K562 (cell line): ENCODE data around the gene ZNF613. TPM values are rescaled to one million over a fixed set of nuclear protein-coding genes. Genes with fewer than 3 reads are reported as not detected.
A peak's percentile ranks its signal among the peaks of the same experiment; 100 is the strongest.

Experiments used
- ATAC-seq: fragments of 200-7000 bp; cut with Tn5 transposase; 3 replicates; pipeline ENCODE4 v1.9.1; 2020; ENCODE audit warnings: moderate library complexity
- BruUV-seq: library from RNA; stranded (reverse); fragments of 400-500 nt; replicated peaks from 2 replicates; lab custom pipeline; 2021; lab: Mats Ljungman, UMichigan
- CTCF ChIA-PET: fragments of 300-600 bp; formaldehyde crosslinking; extraction: SDS; loops from one replicate; lab custom pipeline; 2021; ENCODE audit warnings: low intra/inter-chr PET ratio; lab: Yijun Ruan, JAX
- POLR2A ChIA-PET: fragments of 300-600, 350-650 bp; sonication (Branson Sonifier 250); formaldehyde crosslinking; extraction: SDS; loops from one replicate; lab custom pipeline; 2021; ENCODE audit warnings: antibody characterized with exemption, inconsistent platforms; lab: Yijun Ruan, JAX
- DNase-seq, 4 experiments: peaks; one replicate each; pipeline versions ENCODE4 v3.0.0 to v3.0.0-alpha.2; 2011 to 2018; ENCODE audit warnings: low spot score in 3 of 4, mixed read lengths in 3 of 4; ENCODE audit errors: extremely low read depth in 1 of 4
- FAIRE-seq: peaks from 2 replicates; lab custom pipeline; 2011; peaks lifted over from hg19 to GRCh38; lab: Jason Lieb, UNC
- H2AFZ ChIP-seq: 2 replicates; pipeline ENCODE4 v1.6.0; 2011; ENCODE audit warnings: low read depth, low read length, control low read depth, inconsistent platforms
- H3K27ac ChIP-seq: fragments of 200-600 bp; 3 replicates; pipeline ENCODE4 v1.8.0; 2011; ENCODE audit warnings: low read depth, mild to moderate bottlenecking, control low read depth, inconsistent platforms, low read length, moderate library complexity, mixed read lengths; ENCODE audit errors: extremely low read depth
- H3K27me3 ChIP-seq, 2 experiments: fragments of 300-600 bp in 1 of 2; 2 replicates in 1 of 2; 3 replicates in 1 of 2; pipeline versions ENCODE4 v1.6.0 to v1.8.0; 2011; ENCODE audit warnings: inconsistent platforms in 2 of 2, low read length in 2 of 2, mild to moderate bottlenecking in 1 of 2, mixed read lengths in 1 of 2, moderate library complexity in 1 of 2; ENCODE audit not compliant: control insufficient read depth in 2 of 2, insufficient read depth in 2 of 2
- H3K36me3 ChIP-seq: fragments of 300-600 bp; 3 replicates; pipeline ENCODE4 v1.8.0; 2011; ENCODE audit warnings: mild to moderate bottlenecking, low read length, inconsistent platforms; ENCODE audit not compliant: control insufficient read depth, insufficient read depth
- H3K4me1 ChIP-seq, 2 experiments: fragments of 200-600 bp in 1 of 2; replicated peaks in 1 of 2; 2 replicates in 1 of 2; 3 replicates in 1 of 2; pipeline versions ENCODE4 v1.5.1 to v1.8.0; 2011; ENCODE audit warnings: inconsistent platforms in 2 of 2, low read length in 2 of 2, mild to moderate bottlenecking in 1 of 2, mixed read lengths in 1 of 2, moderate library complexity in 1 of 2; ENCODE audit not compliant: control insufficient read depth in 2 of 2, insufficient read depth in 2 of 2
- H3K4me2 ChIP-seq: 2 replicates; pipeline ENCODE4 v1.6.1; 2011; ENCODE audit warnings: low read length, control low read depth, inconsistent platforms, mixed read lengths; ENCODE audit not compliant: insufficient read depth
- H3K4me3 ChIP-seq: fragments of 200-600 bp; sonication (generic), shearing (Covaris generic); 2 replicates; pipeline ENCODE4 v1.5.1; 2016; ENCODE audit warnings: control low read depth, inconsistent platforms
- H3K79me2 ChIP-seq: fragments of 200-600 bp; 3 replicates; pipeline ENCODE4 v1.8.0; 2011; ENCODE audit warnings: low read length, inconsistent platforms; ENCODE audit not compliant: control insufficient read depth, insufficient read depth
- H3K9ac ChIP-seq, 2 experiments: 2 replicates each; pipeline versions ENCODE4 v1.6.0 to v1.6.1; 2011; ENCODE audit warnings: low read depth in 2 of 2, low read length in 2 of 2, control low read depth in 1 of 2, inconsistent platforms in 1 of 2, mild to moderate bottlenecking in 1 of 2, mixed read lengths in 1 of 2; ENCODE audit not compliant: insufficient read depth in 1 of 2
- H3K9me1 ChIP-seq: one replicate; pipeline ENCODE4 v1.6.0; 2011; ENCODE audit warnings: inconsistent platforms, mild to moderate bottlenecking, low read length, moderate library complexity; ENCODE audit not compliant: control insufficient read depth, insufficient read depth
- H3K9me3 ChIP-seq: replicated peaks from 2 replicates; pipeline ENCODE4 v1.5.1; 2011; ENCODE audit warnings: low read depth, low read length, inconsistent platforms; ENCODE audit not compliant: control insufficient read depth, insufficient read depth
- H4K20me1 ChIP-seq: replicated peaks from 2 replicates; pipeline ENCODE4 v1.6.1; 2011; ENCODE audit warnings: low read length, inconsistent platforms, mixed read lengths; ENCODE audit not compliant: control insufficient read depth, insufficient read depth
- ARID1B ChIP-seq: fragments of 450-650 bp; IDR thresholded peaks from 2 replicates; pipeline ENCODE4 v1.6.1; 2016; ENCODE audit warnings: antibody characterized with exemption, mild to moderate bottlenecking, inconsistent platforms
- BACH1 ChIP-seq: fragments of 200-800 bp; sonication (Bioruptor generic); IDR thresholded peaks from 2 replicates; pipeline ENCODE4 v1.6.1; 2016; ENCODE audit warnings: missing genetic modification characterization, missing compliant biosample characterization
- BRD4 ChIP-seq: fragments of 200-600 bp; sonication (generic); IDR thresholded peaks from 2 replicates; pipeline ENCODE4 v1.6.1; 2017; ENCODE audit warnings: inconsistent platforms
- CBFA2T2 ChIP-seq: fragments of 450-650 bp; conservative IDR thresholded peaks from 2 replicates; pipeline ENCODE4 v1.6.1; 2017; ENCODE audit warnings: mild to moderate bottlenecking
- CBX3 ChIP-seq, 2 experiments: IDR thresholded peaks; 1 replicate in 1 of 2; 2 replicates in 1 of 2; pipeline ENCODE4 v1.6.1; 2012; ENCODE audit warnings: inconsistent platforms in 2 of 2, low read length in 2 of 2, borderline replicate concordance in 1 of 2, control low read depth in 1 of 2
- HOMEZ ChIP-seq: fragments of 250-450 bp; sonication (Bioruptor Pico); IDR thresholded peaks from 2 replicates; pipeline ENCODE4 v1.4.0; 2020; ENCODE audit warnings: mild to moderate bottlenecking, moderate library complexity
- IRF9 ChIP-seq: fragments of 450-650 bp; IDR thresholded peaks from 2 replicates; pipeline ENCODE4 v1.6.1; 2016; ENCODE audit warnings: missing biosample characterization, missing genetic modification characterization
- MAFK ChIP-seq: IDR thresholded peaks from 2 replicates; pipeline ENCODE4 v1.6.1; 2011; ENCODE audit warnings: low read length, improper control_type of control experiment
- NCOA6 ChIP-seq: fragments of 450-650 bp; IDR thresholded peaks from 2 replicates; pipeline ENCODE4 v1.6.1; 2017; ENCODE audit warnings: mild to moderate bottlenecking
- RFX1 ChIP-seq: fragments of 450-650 bp; IDR thresholded peaks from 2 replicates; pipeline ENCODE4 v1.6.1; 2016; ENCODE audit warnings: mild to moderate bottlenecking, moderate library complexity
- SAP30 ChIP-seq: fragments of 200-600 bp; sonication (generic); IDR thresholded peaks from 2 replicates; pipeline ENCODE4 v1.6.1; 2012; ENCODE audit warnings: borderline replicate concordance, low read depth, mild to moderate bottlenecking, moderate library complexity, low read length, control low read depth, inconsistent platforms; ENCODE audit not compliant: insufficient read depth, poor library complexity, severe bottlenecking
- SETDB1 ChIP-seq: IDR thresholded peaks from one replicate; pipeline ENCODE4 v1.6.1; 2012; ENCODE audit warnings: low read length, control low read depth, inconsistent platforms
- SIN3A ChIP-seq, 2 experiments: fragments of 150-350 bp in 1 of 2; IDR thresholded peaks; 2 replicates each; pipeline ENCODE4 v1.6.1; 2011 to 2016; ENCODE audit warnings: borderline replicate concordance in 2 of 2, low read depth in 2 of 2, low read length in 2 of 2, mild to moderate bottlenecking in 2 of 2, moderate library complexity in 2 of 2; ENCODE audit not compliant: control insufficient read depth in 1 of 2
- SIRT6 ChIP-seq: IDR thresholded peaks from one replicate; pipeline ENCODE4 v1.6.1; 2012; ENCODE audit warnings: low read depth, mild to moderate bottlenecking, control low read depth, inconsistent platforms, low read length, moderate library complexity
- SOX6 ChIP-seq: fragments of 450-650 bp; IDR thresholded peaks from 2 replicates; pipeline ENCODE4 v1.6.1; 2014; ENCODE audit warnings: mild to moderate bottlenecking
- TRIM24 ChIP-seq, 2 experiments: fragments of 450-650 bp; IDR thresholded peaks; 2 replicates each; pipeline ENCODE4 v1.6.1; 2016
- WGBS: fragments of 100-300 bp; shearing (Covaris generic); methylation state at CpG from one replicate; pipeline ENCODE4 v1.1.6; 2016; ENCODE audit warnings: low coverage, mixed read lengths; ENCODE audit not compliant: insufficient coverage; ENCODE audit errors: missing lambda C conversion rate; 5-methylcytosine and 5-hydroxymethylcytosine counted together
- in situ Hi-C: fragments of 300-500 bp; cut with MboI; formaldehyde crosslinking; loops from 4 replicates; pipeline ENCODE4 v1.15.0; 2018; ENCODE audit warnings: inconsistent platforms, mixed read lengths
- intact Hi-C: fragments of 100-400 bp; cut with micrococcal nuclease; formaldehyde crosslinking; loops from 2 replicates; pipeline ENCODE4 v1.14.2; 2022
- polyA plus RNA-seq, 8 experiments: library from polyadenylated mRNA; depleted of rRNA in 4 of 8; stranded (reverse) in 5 of 8; unstranded in 3 of 8; fragments of >200 nt; fragmentation: Nextera tagmentation in 2 of 8; fragmentation: Illumina TruSeq in 1 of 8; extraction: Ambion mirVana in 2 of 8; extraction: Trizol in 1 of 8; gene quantifications; 2 replicates each; pipeline versions ENCODE4 v1.2.1 to v1.2.3, GENCODE V29; 2011 to 2014; ENCODE audit warnings: inconsistent platforms in 1 of 8, missing spikeins in 1 of 8
- total RNA-seq, 7 experiments: library from RNA; depleted of rRNA in 6 of 7; stranded (reverse); fragments of >200 nt in 6 of 7; fragmentation: Illumina TruSeq in 2 of 7; extraction: Trizol in 2 of 7; gene quantifications; 2 replicates each; pipeline versions ENCODE4 v1.2.1 to v1.2.3, GENCODE V29; 2011 to 2021; ENCODE audit warnings: low replicate concordance in 1 of 7
- TF ChIP-seq, protein P1 (sequence below): sonication (generic); formaldehyde crosslinking; IDR thresholded peaks from 2 replicates; pipeline ENCODE4 v1.8.0; 2022; ENCODE audit warnings: missing genetic modification reagents, mild to moderate bottlenecking, moderate library complexity, borderline replicate concordance
- TF ChIP-seq, protein P2 (sequence below): sonication (generic); formaldehyde crosslinking; IDR thresholded peaks from 2 replicates; pipeline ENCODE4 v1.9.0; 2022; ENCODE audit warnings: mild to moderate bottlenecking, missing genetic modification reagents

The ZNF613 gene
- total and polyA plus RNA-seq, 9 of the 15 experiments (the other 6 are each of a cell fraction or from before 2014, with no cell fraction given) = 2.1 to 4.5 (median 2.7) TPM

DNA sequence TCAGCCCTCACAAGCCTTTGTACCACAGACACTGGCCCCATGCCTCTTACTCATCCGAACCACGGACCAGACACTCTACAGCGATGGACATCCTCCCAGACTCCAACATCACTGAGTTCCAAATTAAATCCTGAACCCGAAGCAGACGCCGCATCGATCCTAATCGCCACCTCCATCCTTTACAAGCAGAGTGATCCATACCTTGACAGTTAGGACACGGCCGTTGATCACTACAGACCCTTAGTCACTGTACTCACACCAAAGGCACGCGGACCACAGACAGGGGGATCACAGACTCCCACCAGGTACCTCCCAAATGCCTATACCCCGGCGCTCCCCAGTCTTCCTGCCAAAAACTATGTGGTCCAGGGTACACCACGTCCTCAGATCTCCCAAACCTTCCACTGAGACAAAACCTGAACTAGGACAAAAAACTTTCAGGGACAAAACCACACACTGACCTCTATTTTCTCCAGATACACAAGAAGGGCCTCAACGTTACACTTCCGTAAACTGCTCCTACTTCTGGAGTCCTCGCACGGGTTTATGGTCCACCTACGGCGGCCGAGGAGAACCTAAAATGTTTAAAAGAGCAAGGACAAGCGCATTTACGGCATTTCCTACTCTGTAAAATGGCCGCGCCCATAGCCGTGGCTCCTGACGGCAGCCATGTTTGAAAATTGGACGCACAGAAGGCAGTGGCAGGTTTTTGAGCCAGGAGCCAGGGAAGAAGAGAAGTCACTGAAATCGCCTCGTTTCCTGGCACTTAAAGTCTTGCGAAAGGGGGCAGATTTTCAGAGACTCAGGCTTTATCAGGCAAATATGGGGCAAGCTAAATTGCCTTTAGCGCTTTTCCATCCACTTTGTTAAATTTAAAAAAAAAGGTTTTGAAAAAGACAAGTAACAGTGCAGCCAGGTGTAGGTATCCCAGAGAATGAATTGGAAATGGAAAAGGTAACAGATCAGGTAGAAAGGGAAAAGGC, 59.3 kb downstream of the ZNF613 start, which contains the start of gene ZNF350:
Gene ZNF350, minus strand, starts transcription at position 532 of the 983 bp plus-strand sequence. CDS start 12,480 bp downstream, outside the sequence.
- peak within 1 kb of the TSS; percentile 94 for H3K4me2 ChIP-seq
- CTCF ChIA-PET = no interaction called here
- H3K36me3 ChIP-seq = no peaks in the 10 kb centered on the region
- no peaks in the 10 kb centered on the region for H3K4me1 ChIP-seq
- no peaks in the 10 kb centered on the region for H3K27me3 ChIP-seq
- H4K20me1 ChIP-seq = no peaks in the 10 kb centered on the region
- peak within 1 kb of the TSS; percentile 76 for H3K27ac ChIP-seq
- peak; percentile 63 to 91 (median 68) for DNase-seq
- no peaks in the 10 kb centered on the region for H3K9me1 ChIP-seq
- peak; percentile 97 for ATAC-seq
- BruUV-seq = TSS peak; percentile 67
- WGBS = 16% methylated on average over 33 of the region's 33 CpGs
- POLR2A ChIA-PET = interaction anchor here (0.6 kb wide), 1 partner anchor 93 kb away, joined by 3 read pairs; no protein-coding TSS in a partner anchor
- peaks cover 12% of the 10 kb centered on the region for H3K9me3 ChIP-seq
- in situ Hi-C loops = no loop called here
- intact Hi-C loops = no loop called here
- peak within 1 kb of the TSS; percentile 90 for H2AFZ ChIP-seq
- peaks cover 7% of the 10 kb centered on the region; the same call in 1 of the 3 replicates for H3K79me2 ChIP-seq
- peak within 1 kb of the TSS; percentile 54 to 71; a peak in 3 of 4 replicates for H3K9ac ChIP-seq
- H3K4me3 ChIP-seq = peak within 1 kb of the TSS; percentile 61
- peak; percentile 93 for FAIRE-seq
- no peak for TF ChIP-seq SOX6
- TF ChIP-seq RFX1 = no peak
- TF ChIP-seq, protein P1, sequence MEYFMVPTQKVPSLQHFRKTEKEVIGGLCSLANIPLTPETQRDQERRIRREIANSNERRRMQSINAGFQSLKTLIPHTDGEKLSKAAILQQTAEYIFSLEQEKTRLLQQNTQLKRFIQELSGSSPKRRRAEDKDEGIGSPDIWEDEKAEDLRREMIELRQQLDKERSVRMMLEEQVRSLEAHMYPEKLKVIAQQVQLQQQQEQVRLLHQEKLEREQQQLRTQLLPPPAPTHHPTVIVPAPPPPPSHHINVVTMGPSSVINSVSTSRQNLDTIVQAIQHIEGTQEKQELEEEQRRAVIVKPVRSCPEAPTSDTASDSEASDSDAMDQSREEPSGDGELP (CRISPR knock-in tag) = no peak
- TF ChIP-seq TRIM24 (IDR thresholded peaks at IDR 0.05) = no peak
- TF ChIP-seq CBFA2T2 = no peak
- no peak; a peak in 1 of 4 replicates for TF ChIP-seq SIN3A (IDR thresholded peaks at IDR 0.05; ENCODE audit: borderline replicate concordance in 2 of 2, control insufficient read depth in 1 of 2, low read depth in 2 of 2, low read length in 2 of 2)
- TF ChIP-seq CBX3 (IDR thresholded peaks at IDR 0.05; ENCODE audit: borderline replicate concordance in 1 of 2, low read length in 2 of 2) = no peak
- TF ChIP-seq NCOA6 = no peak
- 0 out of 2 replicates have a peak, but pooled peaks have one; percentile 9 for TF ChIP-seq MAFK
- TF ChIP-seq SETDB1 = no peak
- TF ChIP-seq, protein P2, sequence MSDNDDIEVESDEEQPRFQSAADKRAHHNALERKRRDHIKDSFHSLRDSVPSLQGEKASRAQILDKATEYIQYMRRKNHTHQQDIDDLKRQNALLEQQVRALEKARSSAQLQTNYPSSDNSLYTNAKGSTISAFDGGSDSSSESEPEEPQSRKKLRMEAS (CRISPR knock-in tag) = peak; percentile 46; the same call in 1 of the 2 replicates
- no peak for TF ChIP-seq SIRT6
- TF ChIP-seq IRF9 (tag) = no peak
- TF ChIP-seq HOMEZ (CRISPR knock-in tag) = no peak
- no peak for TF ChIP-seq ARID1B
- peak; percentile 96 for TF ChIP-seq SAP30
- TF ChIP-seq BRD4 = no peak
- peak; percentile 76; the same call in 1 of the 2 replicates for TF ChIP-seq BACH1 (tag)
